Neuron (in vitro differentiated cells): Measurements from ENCODE around the gene ZNF423.
A peak's percentile ranks its signal among the peaks of the same experiment; 100 is the strongest.

ENCODE experiments used
- H2AFZ ChIP-seq: one replicate; pipeline ENCODE4 v1.6.1; 2013; ENCODE audit warnings: low read depth, mild to moderate bottlenecking, inconsistent platforms, low read length, moderate library complexity
- H3K27me3 ChIP-seq: one replicate; pipeline ENCODE4 v1.6.1; 2013; ENCODE audit warnings: low read length; ENCODE audit not compliant: insufficient read depth
- H3K36me3 ChIP-seq: one replicate; pipeline ENCODE4 v1.6.1; 2013; ENCODE audit warnings: low read length; ENCODE audit not compliant: insufficient read depth
- H3K4me1 ChIP-seq: one replicate; pipeline ENCODE4 v1.6.1; 2013; ENCODE audit warnings: low read length; ENCODE audit not compliant: insufficient read depth
- H3K4me3 ChIP-seq: 2 replicates; pipeline ENCODE4 v1.5.1; 2013; ENCODE audit warnings: mild to moderate bottlenecking, low read length, moderate library complexity
- H3K9me3 ChIP-seq: one replicate; pipeline ENCODE4 v1.6.1; 2013; ENCODE audit warnings: low read length

The ZNF423 gene

GRCh38 chr16:49755716-49756505, 100.0 kb downstream of the ZNF423 start:
- peaks cover 24% of the 10 kb centered on the region for H3K4me1 ChIP-seq
- no peaks in the 10 kb centered on the region for H3K9me3 ChIP-seq
- no peak overlapping the region for H3K4me3 ChIP-seq
- no peaks in the 10 kb centered on the region for H3K36me3 ChIP-seq
- no peaks in the 10 kb centered on the region for H3K27me3 ChIP-seq
- no peak overlapping the region for H2AFZ ChIP-seq

DNA sequence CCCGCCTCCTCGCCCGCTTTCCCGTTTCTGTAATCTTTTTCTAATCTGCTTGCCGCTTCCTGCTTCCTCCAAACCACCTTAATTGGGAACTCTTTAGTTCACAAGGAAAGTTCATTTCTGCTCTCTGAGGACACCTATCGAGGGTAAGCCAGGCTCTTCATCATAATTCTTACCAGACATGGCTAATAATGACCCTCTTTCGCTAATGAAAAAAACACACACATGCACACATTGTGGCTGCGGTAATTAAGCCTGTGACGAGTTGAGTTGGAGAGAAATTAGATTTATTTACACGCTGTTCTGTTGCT, 100.6 kb downstream of the ZNF423 start:
- H3K9me3 ChIP-seq: no peaks in the 10 kb centered on the region

GRCh38 chr16:49754495-49755312, 101.2 kb downstream of the ZNF423 start:
- no peaks in the 10 kb centered on the region for H3K9me3 ChIP-seq
- H3K36me3 ChIP-seq: no peaks in the 10 kb centered on the region
- no peak overlapping the region for H2AFZ ChIP-seq
- H3K4me1 ChIP-seq: peaks cover 31% of the 10 kb centered on the region
- no peaks in the 10 kb centered on the region for H3K27me3 ChIP-seq
- peak overlapping the region; percentile 24 for H3K4me3 ChIP-seq

More for the DNA sequence above, 100.6 kb downstream of the ZNF423 start:
- Histone ChIP-seq H3K36me3 (no peaks in the 10 kb centered on the region), H3K27me3 (no peaks in the 10 kb centered on the region), H3K4me1 (peaks cover 31% of the 10 kb centered on the region), H2AFZ (no peak overlapping the region), H3K4me3 (peak overlapping the region; percentile 24)

DNA sequence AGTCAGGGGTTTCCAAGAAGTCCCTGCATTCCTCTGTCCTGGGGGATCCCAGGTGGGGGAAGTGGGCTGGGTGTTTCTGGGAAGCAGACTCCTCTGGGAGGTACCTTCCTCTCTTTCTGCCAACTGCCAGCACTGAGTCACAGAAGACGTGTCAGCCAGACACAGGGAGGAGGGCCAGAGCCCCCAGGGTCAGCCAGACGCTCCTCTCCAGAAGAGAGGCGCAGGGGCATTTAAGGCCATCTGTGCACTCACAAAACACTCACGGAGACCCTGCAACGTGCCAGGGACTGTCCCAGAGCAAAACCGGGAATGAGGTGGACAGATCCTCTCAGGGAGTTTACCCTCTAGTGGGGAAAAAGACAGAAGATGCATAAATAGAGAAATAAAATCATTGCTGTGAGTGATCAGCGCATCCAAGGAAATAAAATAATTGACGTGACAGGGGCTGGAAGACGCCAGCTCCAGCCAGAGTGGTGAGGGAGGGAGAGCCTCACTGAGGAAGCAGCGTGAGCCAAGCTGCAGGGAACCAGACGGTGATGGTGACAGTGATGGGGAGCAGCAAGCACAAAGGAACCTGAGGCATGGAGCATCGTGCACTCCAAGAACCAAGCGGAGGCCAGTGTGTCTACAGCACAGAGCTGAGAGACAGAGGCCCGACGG, 105.4 kb downstream of the ZNF423 start:
- H3K27me3 ChIP-seq: no peaks in the 10 kb centered on the region
- H3K9me3 ChIP-seq: no peaks in the 10 kb centered on the region
- H3K4me3 ChIP-seq: no peak overlapping the region
- no peaks in the 10 kb centered on the region for H3K36me3 ChIP-seq
- H2AFZ ChIP-seq: no peak overlapping the region
- peaks cover 39% of the 10 kb centered on the region for H3K4me1 ChIP-seq

- no peaks in the 10 kb centered on the region for H3K27me3 ChIP-seq
- H2AFZ ChIP-seq: no peak overlapping the region
- peaks cover 37% of the 10 kb centered on the region for H3K4me1 ChIP-seq
- no peak overlapping the region for H3K4me3 ChIP-seq
- no peaks in the 10 kb centered on the region for H3K36me3 ChIP-seq
- H3K9me3 ChIP-seq: no peaks in the 10 kb centered on the region
Measured at GRCh38 chr16:49749816-49750215, 106.1 kb downstream of the ZNF423 start.

DNA sequence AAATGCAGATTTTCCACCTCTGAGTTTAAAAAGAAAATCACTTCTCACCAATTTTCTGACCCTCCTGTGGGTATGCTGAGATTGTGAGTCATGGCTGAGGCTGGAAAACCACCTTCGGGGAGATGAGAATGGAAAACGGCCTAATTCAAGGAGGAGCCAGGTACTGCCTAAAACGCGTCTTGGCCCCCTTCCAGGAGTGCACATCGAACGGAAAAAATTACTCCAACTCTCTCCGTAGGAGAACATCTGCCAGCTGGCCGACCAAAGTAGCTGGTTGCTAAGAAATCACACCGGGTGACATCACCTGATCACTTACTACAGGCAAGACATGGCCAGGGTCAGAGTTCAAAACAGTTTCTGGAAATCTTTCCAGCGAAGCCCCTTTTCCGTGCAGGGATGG, 107.6 kb downstream of the ZNF423 start:
- Histone ChIP-seq H3K4me1 (peaks cover 42% of the 10 kb centered on the region), H3K27me3 (no peaks in the 10 kb centered on the region), H3K4me3 (no peak overlapping the region), H2AFZ (no peak overlapping the region), H3K9me3 (no peaks in the 10 kb centered on the region), H3K36me3 (no peaks in the 10 kb centered on the region)

DNA sequence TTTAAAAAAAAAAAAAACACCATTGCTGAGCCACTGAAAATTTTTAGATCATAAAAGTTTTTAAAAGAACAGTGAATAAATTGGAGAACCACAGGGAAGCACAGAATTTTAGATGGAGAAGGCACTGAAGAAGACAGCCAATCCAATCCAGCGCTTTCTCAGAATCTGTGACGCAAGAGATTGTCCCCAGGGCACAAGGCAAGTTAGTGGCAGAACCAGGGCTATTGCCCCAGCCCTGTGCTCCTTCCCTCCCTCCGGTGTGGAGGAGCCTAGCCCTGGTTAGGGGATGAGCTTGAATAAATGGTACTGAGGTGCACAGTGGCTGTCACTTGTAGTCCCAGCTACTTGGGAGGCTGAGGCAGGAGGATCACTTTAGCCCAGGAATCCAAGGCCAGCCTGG, 108.3 kb downstream of the ZNF423 start:
- no peaks in the 10 kb centered on the region for H3K36me3 ChIP-seq
- H3K4me1 ChIP-seq: peaks cover 48% of the 10 kb centered on the region
- no peak overlapping the region for H3K4me3 ChIP-seq
- no peak overlapping the region for H2AFZ ChIP-seq
- no peaks in the 10 kb centered on the region for H3K27me3 ChIP-seq
- no peaks in the 10 kb centered on the region for H3K9me3 ChIP-seq

GRCh38 chr16:49746545-49746944, 109.4 kb downstream of the ZNF423 start:
- no peaks in the 10 kb centered on the region for H3K36me3 ChIP-seq
- no peak overlapping the region for H3K4me3 ChIP-seq
- no peaks in the 10 kb centered on the region for H3K9me3 ChIP-seq
- H3K4me1 ChIP-seq: peaks cover 56% of the 10 kb centered on the region
- H2AFZ ChIP-seq: no peak overlapping the region
- no peaks in the 10 kb centered on the region for H3K27me3 ChIP-seq

- H3K4me1 ChIP-seq: peaks cover 50% of the 10 kb centered on the region
- H3K27me3 ChIP-seq: no peaks in the 10 kb centered on the region
- H3K9me3 ChIP-seq: no peaks in the 10 kb centered on the region
- no peaks in the 10 kb centered on the region for H3K36me3 ChIP-seq
- H2AFZ ChIP-seq: no peak overlapping the region
- H3K4me3 ChIP-seq: no peak overlapping the region
Measured at GRCh38 chr16:49745311-49745747, 110.6 kb downstream of the ZNF423 start.

GRCh38 chr16:49744244-49745220, 111.4 kb downstream of the ZNF423 start:
- H3K9me3 ChIP-seq: no peaks in the 10 kb centered on the region
- no peak overlapping the region for H3K4me3 ChIP-seq
- H3K4me1 ChIP-seq: peaks cover 53% of the 10 kb centered on the region
- H3K36me3 ChIP-seq: no peaks in the 10 kb centered on the region
- no peak overlapping the region for H2AFZ ChIP-seq
- H3K27me3 ChIP-seq: no peaks in the 10 kb centered on the region

GRCh38 chr16:49743658-49744057, 112.3 kb downstream of the ZNF423 start:
- H2AFZ ChIP-seq: no peak overlapping the region
- no peaks in the 10 kb centered on the region for H3K9me3 ChIP-seq
- H3K4me3 ChIP-seq: no peak overlapping the region
- no peaks in the 10 kb centered on the region for H3K27me3 ChIP-seq
- peaks cover 51% of the 10 kb centered on the region for H3K4me1 ChIP-seq
- no peaks in the 10 kb centered on the region for H3K36me3 ChIP-seq

- Histone ChIP-seq H3K36me3 (no peaks in the 10 kb centered on the region), H3K9me3 (no peaks in the 10 kb centered on the region), H3K4me3 (no peak overlapping the region), H3K27me3 (no peaks in the 10 kb centered on the region), H2AFZ (no peak overlapping the region), H3K4me1 (peaks cover 50% of the 10 kb centered on the region)
Measured at GRCh38 chr16:49743203-49743464, 112.8 kb downstream of the ZNF423 start.
